DLD1 (cell line): ENCODE results near the gene DAGLA.

Experiments used
- in situ Hi-C: cut with HindIII; loops from 2 replicates; pipeline ENCODE4 v1.10.0; 2017; ENCODE audit warnings: low sequenced_read_pairs

DAGLA gene

DNA sequence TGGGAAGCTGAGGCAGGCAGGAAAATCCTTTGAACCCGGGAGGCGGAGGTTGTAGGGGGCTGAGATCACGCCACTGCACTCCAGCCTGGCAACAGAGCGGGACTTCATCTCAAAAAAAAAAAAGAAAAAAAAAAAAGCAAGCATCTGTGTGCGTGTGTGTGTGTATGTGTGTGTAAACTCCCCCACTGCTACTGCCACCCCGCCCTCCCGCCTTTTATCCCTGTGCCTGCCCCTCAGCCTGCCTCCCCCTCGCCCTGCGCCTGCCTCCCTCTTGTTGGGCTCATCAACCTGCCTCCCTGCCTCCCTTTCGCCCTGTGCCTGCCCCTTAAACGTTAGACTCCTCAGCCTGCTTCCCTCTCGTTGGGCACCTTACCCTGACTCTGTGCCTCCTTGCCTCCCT, 94.2 kb downstream of the DAGLA start:
- in situ Hi-C loops: no loop called here

DNA sequence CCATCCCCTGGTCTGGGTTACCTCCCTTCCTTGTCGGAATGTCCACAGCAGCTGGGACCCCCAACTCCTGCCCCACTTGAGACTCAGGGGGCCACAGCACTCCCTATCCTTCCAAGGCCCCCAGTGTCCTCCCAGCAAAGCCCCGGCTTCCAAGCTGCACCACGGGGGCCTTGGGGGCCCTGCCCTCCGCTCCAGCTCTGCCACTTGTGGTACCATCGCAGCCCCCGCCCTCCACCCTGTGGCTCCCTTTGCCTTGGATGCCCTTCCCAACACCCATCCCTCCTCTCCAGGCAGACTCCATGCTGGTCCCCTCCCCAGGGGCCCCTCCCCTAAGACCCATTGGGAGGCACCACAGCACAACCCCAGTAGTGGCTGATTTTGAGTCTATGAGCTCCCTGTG, 94.9 kb downstream of the DAGLA start:
- in situ Hi-C loops: no loop called here

- in situ Hi-C loops: no loop called here
Observed at GRCh38 chr11:61775606-61776554, 95.7 kb downstream of the DAGLA start.

- in situ Hi-C loops: no loop called here
Observed at GRCh38 chr11:61776561-61777075, 96.4 kb downstream of the DAGLA start.

DNA sequence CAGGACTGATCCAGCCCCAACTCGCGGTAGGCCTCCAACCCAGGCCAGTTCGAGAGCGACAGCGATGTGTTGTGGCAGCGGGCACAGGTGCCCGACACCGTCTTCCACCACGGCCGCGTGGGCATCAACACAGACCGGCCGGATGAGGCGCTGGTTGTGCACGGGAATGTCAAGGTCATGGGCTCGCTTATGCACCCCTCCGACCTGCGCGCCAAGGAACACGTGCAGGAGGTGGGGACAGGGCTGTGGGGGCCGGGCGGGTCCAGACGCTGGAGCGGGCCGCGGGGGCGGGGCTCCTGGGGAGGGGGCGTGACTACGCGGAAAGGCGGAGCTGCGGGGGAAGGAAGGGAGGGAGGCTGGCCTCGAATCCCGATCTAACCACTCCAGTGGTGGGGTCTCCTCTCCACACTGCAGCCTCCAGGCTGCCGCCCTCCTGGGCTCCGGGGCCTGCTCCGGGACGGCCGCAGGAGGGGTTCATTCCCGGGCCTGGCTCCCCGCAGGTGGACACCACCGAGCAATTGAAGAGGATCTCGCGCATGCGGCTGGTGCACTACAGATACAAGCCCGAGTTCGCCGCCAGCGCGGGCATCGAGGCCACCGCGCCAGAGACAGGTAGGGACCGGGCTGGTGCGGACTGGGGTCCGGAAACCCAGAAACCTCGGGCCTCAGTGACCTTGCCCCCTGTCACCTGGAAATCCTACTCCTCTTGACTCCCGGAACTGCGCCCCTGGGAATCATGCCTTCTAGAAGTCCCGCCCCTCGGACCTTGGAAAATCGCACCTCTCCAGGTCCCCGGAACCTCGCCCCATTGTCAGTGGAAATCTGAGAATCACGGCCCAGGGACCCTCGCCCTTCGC, 97.3 kb downstream of the DAGLA start:
- in situ Hi-C loops: no loop called here

GRCh38 chr11:61778357-61778886, 98.2 kb downstream of the DAGLA start:
- in situ Hi-C loops: no loop called here

DNA sequence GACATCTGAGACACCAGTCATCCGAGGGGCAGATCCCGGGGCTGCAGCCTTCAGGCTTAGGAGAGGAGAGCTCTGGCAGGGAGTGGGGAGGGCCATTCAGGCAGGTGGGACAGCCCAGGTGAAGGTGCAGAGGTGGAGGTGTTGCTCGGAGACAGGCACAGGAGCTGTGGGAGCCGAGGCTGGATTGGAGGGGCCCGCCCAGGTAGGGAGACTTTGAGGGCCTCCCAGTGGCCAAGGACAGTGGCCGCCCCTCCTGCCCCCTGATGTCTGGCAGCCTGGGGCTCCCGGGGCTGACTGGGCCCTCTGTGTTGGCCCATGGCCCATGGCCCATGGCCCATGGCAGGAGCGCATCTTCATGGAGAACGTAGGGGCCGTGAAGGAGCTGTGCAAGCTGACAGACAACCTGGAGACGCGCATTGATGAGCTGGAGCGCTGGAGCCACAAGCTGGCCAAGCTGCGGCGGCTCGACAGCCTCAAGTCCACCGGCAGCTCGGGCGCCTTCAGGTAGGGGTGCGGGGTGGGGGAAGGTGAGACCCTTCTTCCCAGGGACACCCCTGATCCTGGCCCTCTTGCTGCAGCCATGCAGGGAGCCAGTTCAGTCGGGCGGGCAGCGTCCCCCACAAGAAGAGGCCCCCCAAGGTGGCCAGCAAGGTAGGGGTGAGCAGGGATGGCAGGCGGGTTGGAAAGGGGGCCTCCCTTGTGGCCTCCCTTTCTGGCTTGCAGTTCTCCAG, 98.9 kb downstream of the DAGLA start:
- in situ Hi-C loops: no loop called here

DNA sequence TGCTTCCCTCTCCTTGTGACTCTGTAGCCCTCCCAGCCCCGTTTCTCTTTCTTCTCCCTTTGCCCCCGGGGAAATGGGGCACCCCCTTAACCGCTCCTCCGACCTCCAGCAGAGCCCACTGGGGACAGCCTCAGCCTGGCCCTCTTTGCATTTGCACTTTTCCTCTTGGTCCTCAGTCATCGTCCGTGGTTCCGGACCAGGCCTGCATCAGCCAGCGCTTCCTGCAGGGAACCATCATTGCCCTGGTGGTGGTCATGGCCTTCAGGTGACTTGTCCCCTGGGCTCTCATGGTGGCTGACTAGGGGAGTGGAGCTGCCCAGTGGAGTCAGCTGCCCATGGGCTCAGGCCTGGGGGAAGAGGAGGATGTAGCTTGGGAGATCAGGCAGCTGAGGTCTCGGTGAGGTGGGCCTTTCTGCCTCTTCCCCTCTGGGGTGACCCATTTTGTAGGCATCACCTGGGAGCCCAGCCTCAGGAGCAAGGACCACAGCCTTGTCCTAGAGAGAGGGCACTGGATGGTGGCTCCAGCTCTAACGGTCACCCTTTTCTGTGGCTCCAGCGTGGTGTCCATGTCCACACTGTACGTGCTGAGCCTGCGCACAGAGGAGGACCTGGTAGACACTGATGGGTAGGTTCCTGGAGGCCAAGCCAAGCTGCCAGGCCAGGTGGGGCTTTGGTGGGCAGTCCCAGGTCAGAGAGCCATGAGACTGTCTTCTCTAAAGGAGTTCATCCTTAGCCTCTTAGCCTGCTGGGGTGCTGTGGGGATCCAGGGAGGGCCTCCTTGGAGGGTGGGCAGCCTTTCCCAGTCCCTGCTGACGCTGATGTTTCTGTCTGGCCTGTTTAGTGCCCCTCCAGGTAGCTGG, 99.7 kb downstream of the DAGLA start:
- in situ Hi-C loops: no loop called here

DNA sequence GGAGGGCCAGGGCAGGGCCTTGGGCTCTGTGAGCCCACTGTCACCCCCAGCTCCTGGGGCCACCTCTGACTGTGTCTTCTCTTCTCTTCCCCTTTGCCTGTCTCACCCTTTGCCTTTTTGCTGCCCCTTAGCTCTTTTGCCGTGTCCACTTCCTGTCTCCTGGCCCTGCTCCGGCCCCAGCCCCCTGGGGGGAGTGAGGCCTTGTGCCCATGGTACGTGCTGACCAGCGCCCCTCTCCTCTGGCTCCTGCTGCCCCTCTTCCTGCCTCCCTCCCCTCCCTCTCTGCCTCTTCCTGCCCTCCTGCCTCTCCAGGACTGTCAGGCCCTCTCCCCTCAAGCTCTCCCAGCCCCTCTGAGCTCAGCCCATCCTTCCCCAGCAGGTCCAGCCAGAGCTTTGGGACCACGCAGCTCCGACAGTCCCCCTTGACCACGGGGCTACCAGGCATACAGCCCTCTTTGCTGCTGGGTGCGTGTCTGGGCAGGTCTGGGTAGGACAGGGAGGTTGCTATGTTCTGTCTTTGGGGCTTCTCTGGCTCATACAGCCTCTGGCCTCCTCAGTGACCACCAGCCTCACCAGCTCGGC, 100.5 kb downstream of the DAGLA start:
- in situ Hi-C loops: no loop called here

DNA sequence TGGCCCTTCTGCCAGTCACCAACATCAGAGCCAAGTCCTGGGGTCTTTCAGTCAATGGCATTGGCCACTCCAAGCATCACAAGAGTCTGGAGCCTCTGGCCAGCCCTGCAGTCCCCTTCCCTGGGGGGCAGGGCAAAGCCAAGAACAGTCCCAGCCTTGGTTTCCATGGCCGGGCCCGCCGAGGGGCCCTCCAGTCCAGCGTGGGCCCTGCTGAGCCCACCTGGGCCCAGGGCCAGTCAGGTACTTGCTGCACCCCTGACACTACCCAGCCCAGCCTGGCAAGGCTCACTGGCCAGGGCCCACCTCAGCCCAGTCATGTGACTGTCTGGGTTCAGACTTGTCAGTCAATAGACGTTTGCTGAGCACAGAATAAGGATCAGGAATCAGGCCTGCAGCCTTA, 101.4 kb downstream of the DAGLA start:
- in situ Hi-C loops: no loop called here

DNA sequence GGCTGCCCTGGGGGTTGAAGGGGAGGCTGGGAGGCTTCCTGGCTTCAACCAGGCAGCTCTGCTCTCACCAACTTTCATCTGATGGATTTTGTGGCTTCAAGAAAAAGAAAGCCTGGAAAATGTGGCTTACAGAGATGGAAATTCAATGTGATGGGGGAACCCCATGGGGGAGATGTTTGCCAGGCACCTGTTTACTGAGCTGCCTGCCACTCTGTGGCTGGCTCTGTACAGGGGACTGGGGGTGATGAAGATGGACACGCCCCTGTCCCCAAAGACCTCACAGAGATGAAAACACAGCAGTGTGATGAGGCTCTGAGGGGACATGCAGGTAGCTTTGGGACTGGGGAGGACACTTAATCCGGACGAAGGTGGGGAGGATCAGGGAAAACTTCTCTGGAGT, 102.1 kb downstream of the DAGLA start:
- in situ Hi-C loops: no loop called here

DNA sequence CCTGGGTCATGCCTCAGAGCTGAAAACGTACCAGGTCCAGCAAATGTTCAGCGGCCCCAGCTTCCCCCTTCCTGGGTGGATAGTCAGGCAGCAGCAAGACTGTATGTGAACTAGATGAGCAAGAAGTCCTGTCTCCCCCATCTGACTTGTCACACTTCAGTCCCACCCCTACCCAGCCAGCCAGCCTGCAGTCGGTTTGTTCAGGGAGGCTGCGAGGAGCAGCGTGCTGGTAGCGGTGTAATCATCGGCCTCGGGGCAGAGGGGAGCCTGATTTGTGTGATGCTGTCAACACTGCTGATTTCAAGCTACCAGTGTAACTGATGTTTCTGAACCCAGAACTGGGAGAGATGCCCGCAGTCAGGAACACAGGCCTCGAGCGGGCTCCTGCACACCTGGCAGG, 102.7 kb downstream of the DAGLA start:
- in situ Hi-C loops: no loop called here

- in situ Hi-C loops: no loop called here
Observed at GRCh38 chr11:61783717-61784505, 103.7 kb downstream of the DAGLA start.

- in situ Hi-C loops: no loop called here
Observed at GRCh38 chr11:61784506-61784805, 104.3 kb downstream of the DAGLA start.

DNA sequence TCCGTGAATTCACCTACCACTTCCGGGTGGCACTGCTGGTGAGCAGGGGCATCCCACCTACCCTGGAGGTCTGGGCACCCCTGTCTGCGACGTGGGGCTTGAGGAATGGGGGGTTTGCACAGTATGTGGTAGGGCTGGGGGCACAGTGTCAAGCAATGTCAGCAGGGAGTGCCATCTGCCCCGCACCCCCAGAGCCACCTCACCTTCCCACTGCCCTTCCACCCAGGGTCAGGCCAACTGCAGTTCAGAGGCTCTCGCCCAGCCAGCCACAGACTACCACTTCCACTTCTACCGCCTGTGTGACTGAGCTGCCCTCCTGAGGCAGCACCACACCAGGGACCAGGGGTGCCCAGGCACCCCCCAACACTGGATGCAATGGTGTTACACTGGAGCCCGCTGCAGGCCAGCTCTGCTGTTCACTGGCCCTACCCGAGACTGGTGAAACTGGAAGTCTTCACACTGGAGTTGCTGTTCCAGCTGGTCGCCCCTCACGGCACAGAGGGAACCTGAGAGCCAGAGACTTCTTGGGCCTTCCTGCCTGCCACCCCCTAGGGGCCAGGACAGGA, 105.7 kb downstream of the DAGLA start:
- in situ Hi-C loops: no loop called here

GRCh38 chr11:61787928-61788491, 107.8 kb downstream of the DAGLA start:
- in situ Hi-C loops: no loop called here

DNA sequence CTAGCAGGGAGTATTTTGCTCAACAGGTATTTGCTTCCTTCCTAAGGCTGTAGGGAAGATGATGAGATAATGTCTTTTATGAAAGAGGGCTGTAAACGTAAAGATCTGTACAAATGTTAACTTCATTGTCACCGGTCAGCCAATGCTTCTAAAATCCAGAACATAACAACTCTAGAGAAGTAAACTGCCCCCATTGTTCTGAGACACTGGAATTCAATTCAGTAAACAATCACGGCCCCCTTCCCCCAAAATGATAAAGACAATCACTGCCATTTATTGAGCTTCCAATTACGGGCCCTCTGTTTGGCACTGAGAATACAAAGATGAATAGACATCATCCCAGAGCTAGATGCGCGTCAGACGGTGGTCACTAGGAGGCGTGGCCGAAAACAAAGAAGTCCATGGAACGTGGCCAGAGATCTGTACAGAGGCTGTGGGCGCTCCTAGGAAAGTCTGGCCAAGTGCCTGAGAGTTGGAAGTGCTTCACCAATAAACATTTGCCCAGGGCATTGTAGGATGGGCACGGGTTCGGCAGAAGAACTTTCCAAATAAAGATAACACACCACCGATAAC, 111.6 kb downstream of the DAGLA start:
- in situ Hi-C loops: no loop called here
